Cardiac muscle cell (in vitro differentiated cells and primary cell): ENCODE data around the gene PGAP6. TPM values are rescaled to one million over a fixed set of nuclear protein-coding genes. Genes with fewer than 3 reads are reported as not detected.
"Not testable (repeated sequence)": the region's sequence is repeated elsewhere in the genome, so short reads cannot be mapped to it uniquely, and the experiment has no call there.

Experiments used
- DNase-seq, 2 donors: peaks; one replicate each; pipeline versions ENCODE4 v3.0.0 to v3.0.0-alpha.2; 2010 to 2017; ENCODE audit warnings: low read depth in 1 of 2, low spot score in 1 of 2
- H3K27ac ChIP-seq: fragments of 200-600 bp; sonication (generic); 2 replicates; pipeline ENCODE4 v1.5.1; 2016
- H3K27me3 ChIP-seq: fragments of 200-600 bp; sonication (generic); 2 replicates; pipeline ENCODE4 v1.6.0; 2016; ENCODE audit warnings: control low read depth
- H3K36me3 ChIP-seq: fragments of 200-600 bp; sonication (generic); 2 replicates; pipeline ENCODE4 v1.5.1; 2016; ENCODE audit warnings: control low read depth
- H3K4me1 ChIP-seq: fragments of 200-600 bp; sonication (generic); 2 replicates; pipeline ENCODE4 v1.8.1; 2017; ENCODE audit warnings: low read depth, mild to moderate bottlenecking, mixed run types
- H3K4me3 ChIP-seq: fragments of 200-600 bp; sonication (generic); 2 replicates; pipeline ENCODE4 v1.5.1; 2016; ENCODE audit warnings: mild to moderate bottlenecking
- H3K9me3 ChIP-seq: fragments of 200-600 bp; sonication (generic); 2 replicates; pipeline ENCODE4 v1.5.1; 2017; ENCODE audit warnings: low read depth, mild to moderate bottlenecking, control low read depth
- polyA plus RNA-seq: library from polyadenylated mRNA; unstranded; fragments of >200 nt; fragmentation: Nextera tagmentation; extraction: Ambion mirVana; gene quantifications from 2 replicates; pipeline ENCODE4 v1.2.1, GENCODE V29; 2016
- total RNA-seq: library from RNA; depleted of rRNA; stranded (reverse); fragments of >200 nt; gene quantifications from 2 replicates; pipeline ENCODE4 v1.2.3, GENCODE V29; 2016
- TF ChIP-seq, protein P1 (sequence below): IDR thresholded peaks from 2 replicates; pipeline ENCODE4 v1.5.1; 2012; ENCODE audit warnings: low read depth, mild to moderate bottlenecking, low read length

Gene PGAP6
- total and polyA plus RNA-seq, 2 experiments from 2014 or later: 113 to 135 TPM

GRCh38 chr16:363110-363765 is 18.5 kb downstream of the PGAP6 start:
- Histone ChIP-seq H3K4me3 (no peak overlapping the region), H3K27ac (no peak overlapping the region), H3K27me3 (no peaks in the 10 kb centered on the region), H3K36me3 (peaks cover 11% of the 10 kb centered on the region), H3K4me1 (no peaks in the 10 kb centered on the region), H3K9me3 (no peaks in the 10 kb centered on the region)
- DNase-seq: no peak
- TF ChIP-seq, protein P1, sequence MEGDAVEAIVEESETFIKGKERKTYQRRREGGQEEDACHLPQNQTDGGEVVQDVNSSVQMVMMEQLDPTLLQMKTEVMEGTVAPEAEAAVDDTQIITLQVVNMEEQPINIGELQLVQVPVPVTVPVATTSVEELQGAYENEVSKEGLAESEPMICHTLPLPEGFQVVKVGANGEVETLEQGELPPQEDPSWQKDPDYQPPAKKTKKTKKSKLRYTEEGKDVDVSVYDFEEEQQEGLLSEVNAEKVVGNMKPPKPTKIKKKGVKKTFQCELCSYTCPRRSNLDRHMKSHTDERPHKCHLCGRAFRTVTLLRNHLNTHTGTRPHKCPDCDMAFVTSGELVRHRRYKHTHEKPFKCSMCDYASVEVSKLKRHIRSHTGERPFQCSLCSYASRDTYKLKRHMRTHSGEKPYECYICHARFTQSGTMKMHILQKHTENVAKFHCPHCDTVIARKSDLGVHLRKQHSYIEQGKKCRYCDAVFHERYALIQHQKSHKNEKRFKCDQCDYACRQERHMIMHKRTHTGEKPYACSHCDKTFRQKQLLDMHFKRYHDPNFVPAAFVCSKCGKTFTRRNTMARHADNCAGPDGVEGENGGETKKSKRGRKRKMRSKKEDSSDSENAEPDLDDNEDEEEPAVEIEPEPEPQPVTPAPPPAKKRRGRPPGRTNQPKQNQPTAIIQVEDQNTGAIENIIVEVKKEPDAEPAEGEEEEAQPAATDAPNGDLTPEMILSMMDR: no peak

GRCh38 chr16:362702-362999 is 19.1 kb downstream of the PGAP6 start:
- H3K27me3 ChIP-seq, DNase-seq, H3K4me3 ChIP-seq, H3K36me3 ChIP-seq, H3K9me3 ChIP-seq, H3K4me1 ChIP-seq, H3K27ac ChIP-seq: not testable (repeated sequence)

DNA sequence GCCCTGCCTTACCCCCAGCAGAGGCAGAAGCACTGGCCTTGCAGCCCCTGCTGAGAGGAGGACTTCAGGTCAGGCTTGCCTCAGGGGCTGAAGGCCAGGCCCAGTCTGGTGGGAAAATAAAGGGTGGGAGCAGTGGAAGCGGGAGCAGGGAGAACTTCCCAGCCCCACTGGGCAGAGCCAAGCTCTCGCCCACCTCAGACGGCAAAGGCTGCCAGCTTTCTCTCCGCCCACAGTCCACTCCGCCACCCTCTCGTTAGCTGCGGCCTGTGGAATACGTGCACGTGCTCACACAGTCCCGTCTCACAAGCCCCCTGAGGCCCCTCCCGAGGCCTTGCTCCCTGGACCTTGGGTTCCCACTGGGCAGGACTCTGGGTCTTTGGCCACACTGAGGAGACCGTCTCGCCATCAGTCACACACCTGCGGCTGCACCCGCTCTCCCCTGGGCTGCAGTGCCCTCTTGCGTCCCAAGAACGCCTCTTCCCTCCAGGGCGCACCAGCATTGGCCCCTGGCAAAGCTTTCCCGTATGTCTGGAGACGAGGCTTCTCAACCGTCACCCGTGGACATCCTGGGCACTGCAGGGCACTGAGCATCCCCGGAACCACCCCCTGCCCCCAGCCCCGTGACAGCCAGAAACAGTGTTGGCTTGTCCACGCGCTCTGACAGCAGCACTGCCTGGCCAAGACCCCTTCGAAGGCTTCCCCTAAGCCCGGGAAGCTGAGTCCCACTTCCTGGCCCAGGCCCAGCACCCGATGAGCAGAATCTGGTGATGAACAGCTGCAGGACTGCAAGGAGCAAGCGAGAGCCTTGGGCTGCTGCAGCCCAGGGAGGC is 19.7 kb downstream of the PGAP6 start:
- Histone ChIP-seq H3K9me3 (no peaks in the 10 kb centered on the region), H3K4me3 (no peak overlapping the region), H3K27me3 (no peaks in the 10 kb centered on the region), H3K4me1 (no peaks in the 10 kb centered on the region), H3K27ac (no peak overlapping the region), H3K36me3 (no peaks in the 10 kb centered on the region)
- TF ChIP-seq, protein P1: peak; percentile 74
- DNase-seq: peak; percentile 83 to 85

GRCh38 chr16:361341-361871 is 20.4 kb downstream of the PGAP6 start:
- no peaks in the 10 kb centered on the region for H3K36me3 ChIP-seq
- H3K4me3 ChIP-seq: no peak overlapping the region
- no peaks in the 10 kb centered on the region for H3K27me3 ChIP-seq
- TF ChIP-seq, protein P1: no peak
- H3K4me1 ChIP-seq: no peaks in the 10 kb centered on the region
- no peak overlapping the region for H3K27ac ChIP-seq
- H3K9me3 ChIP-seq: no peaks in the 10 kb centered on the region
- DNase-seq: no peak

DNA sequence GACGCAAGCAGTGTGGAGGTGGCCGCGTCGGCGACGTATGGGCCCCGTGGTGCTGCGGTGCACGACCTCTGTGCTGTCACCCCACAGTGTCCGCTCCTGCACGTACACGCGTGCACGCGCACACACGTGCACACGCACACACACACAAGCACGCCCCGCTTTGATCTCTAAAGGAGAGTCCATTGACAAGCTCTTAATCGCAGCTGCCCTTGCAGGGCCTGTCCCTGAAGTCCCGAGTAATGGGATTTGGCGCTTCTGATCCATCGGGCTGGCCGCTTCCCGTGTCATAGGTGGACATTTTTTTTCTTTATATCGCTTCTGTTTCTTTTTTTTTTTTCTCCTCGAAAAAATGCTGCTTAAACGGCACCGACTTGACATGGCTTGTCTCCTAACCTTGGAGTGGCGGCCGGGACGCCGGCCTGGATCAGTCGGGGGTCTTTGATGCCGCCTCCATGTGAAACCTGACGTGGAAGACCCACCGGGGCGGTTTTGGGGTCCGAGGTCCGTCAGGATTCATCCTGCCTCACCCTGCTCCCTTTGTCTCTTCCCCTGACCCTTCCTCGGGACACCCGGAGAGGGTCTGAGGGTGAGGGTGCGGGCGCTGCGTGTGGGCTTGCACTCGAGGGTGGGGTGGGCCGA is 21.0 kb downstream of the PGAP6 start:
- H3K27me3 ChIP-seq: no peaks in the 10 kb centered on the region
- no peaks in the 10 kb centered on the region for H3K36me3 ChIP-seq
- no peak for DNase-seq
- no peaks in the 10 kb centered on the region for H3K9me3 ChIP-seq
- no peak overlapping the region for H3K4me3 ChIP-seq
- no peak overlapping the region for H3K27ac ChIP-seq
- TF ChIP-seq, protein P1: no peak
- no peaks in the 10 kb centered on the region for H3K4me1 ChIP-seq
